A549 (cell line): ENCODE results near the gene TUBGCP6.

ENCODE experiments used
- BHLHE40 ChIP-seq: IDR thresholded peaks from 2 replicates; pipeline ENCODE4 v1.6.1; 2012; ENCODE audit warnings: low read depth, low read length, inconsistent platforms
- ESRRA ChIP-seq: fragments of 150-350 bp; IDR thresholded peaks from 2 replicates; pipeline ENCODE4 v1.6.1; 2014; ENCODE audit warnings: mild to moderate bottlenecking, low read length, borderline replicate concordance
- FOSL2 ChIP-seq, 2 experiments: fragments of 450-650 bp in 1 of 2; fragments of >200 bp in 1 of 2; sonication (Bioruptor Twin) in 1 of 2; formaldehyde crosslinking; IDR thresholded peaks; 2 replicates each; pipeline versions ENCODE4 v1.5.0 to v1.6.1; 2016 to 2020; ENCODE audit warnings: mild to moderate bottlenecking in 1 of 2, moderate library complexity in 1 of 2
- HOXB13 ChIP-seq: fragments of 250-450 bp; sonication (Bioruptor Pico); IDR thresholded peaks from 2 replicates; pipeline ENCODE4 v1.5.0; 2020; ENCODE audit warnings: low read depth, mild to moderate bottlenecking, moderate library complexity
- POLR2A ChIP-seq: IDR thresholded peaks from 2 replicates; pipeline ENCODE4 v1.6.1; 2012; ENCODE audit warnings: mild to moderate bottlenecking, low read length
- SMC3 ChIP-seq: fragments of >200 bp; sonication (Bioruptor Twin); formaldehyde crosslinking; IDR thresholded peaks from 3 replicates; pipeline ENCODE4 v1.6.1; 2018; ENCODE audit warnings: inconsistent platforms
- TF ChIP-seq, protein P1 (sequence below): fragments of >200 bp; sonication (Bioruptor Twin); formaldehyde crosslinking; IDR thresholded peaks from 3 replicates; pipeline ENCODE4 v1.5.1; 2016

DNA sequence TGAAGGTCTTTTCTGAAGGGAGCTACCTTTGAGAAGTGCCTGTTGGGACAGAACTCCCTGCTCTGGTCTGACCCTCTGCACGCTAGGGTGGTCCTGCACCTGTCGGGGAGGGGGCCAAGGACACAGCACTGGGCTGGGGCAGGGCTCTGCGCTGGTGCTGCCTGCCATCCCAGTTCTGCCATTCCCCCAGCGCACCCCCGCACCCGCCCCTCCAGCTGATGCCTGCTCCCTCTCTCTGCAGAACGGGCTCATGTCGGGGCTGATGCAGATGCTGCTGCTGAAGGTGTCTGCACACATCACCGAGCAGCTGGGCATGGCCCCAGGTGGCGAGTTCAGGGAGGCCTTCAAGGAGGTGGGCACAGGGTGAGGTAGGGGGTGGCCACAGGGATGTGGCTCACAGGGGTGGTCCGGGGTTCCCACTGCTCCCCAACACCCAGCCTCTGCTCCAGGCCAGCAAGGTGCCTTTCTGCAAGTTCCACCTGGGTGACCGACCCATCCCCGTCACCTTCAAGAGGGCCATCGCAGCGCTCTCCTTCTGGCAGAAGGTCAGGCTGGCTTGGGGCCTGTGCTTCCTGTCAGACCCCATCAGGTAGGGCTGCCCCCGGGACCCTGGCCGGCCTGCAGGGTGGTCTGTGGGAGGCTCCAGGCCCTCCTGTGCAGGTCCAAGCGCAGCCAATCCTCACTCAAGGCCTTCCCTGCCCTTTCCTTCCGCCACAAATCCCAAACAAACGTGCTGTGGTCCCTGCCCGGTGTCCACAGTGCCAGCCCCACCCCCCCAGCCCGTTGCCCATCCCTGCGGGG lies 47.6 kb downstream of the TUBGCP6 start:
- TF ChIP-seq POLR2A (no peak), BHLHE40 (no peak), ESRRA (no peak), SMC3 (no peak), HOXB13 (CRISPR knock-in tag) (no peak), FOSL2 (IDR thresholded peaks at IDR 0.05) (no peak), FOSL2 (CRISPR knock-in tag; IDR thresholded peaks at IDR 0.05) (no peak)
- TF ChIP-seq, protein P1, sequence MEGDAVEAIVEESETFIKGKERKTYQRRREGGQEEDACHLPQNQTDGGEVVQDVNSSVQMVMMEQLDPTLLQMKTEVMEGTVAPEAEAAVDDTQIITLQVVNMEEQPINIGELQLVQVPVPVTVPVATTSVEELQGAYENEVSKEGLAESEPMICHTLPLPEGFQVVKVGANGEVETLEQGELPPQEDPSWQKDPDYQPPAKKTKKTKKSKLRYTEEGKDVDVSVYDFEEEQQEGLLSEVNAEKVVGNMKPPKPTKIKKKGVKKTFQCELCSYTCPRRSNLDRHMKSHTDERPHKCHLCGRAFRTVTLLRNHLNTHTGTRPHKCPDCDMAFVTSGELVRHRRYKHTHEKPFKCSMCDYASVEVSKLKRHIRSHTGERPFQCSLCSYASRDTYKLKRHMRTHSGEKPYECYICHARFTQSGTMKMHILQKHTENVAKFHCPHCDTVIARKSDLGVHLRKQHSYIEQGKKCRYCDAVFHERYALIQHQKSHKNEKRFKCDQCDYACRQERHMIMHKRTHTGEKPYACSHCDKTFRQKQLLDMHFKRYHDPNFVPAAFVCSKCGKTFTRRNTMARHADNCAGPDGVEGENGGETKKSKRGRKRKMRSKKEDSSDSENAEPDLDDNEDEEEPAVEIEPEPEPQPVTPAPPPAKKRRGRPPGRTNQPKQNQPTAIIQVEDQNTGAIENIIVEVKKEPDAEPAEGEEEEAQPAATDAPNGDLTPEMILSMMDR, result no peak
